Peyer's patch (tissue), 4 donors: ENCODE measurements around the gene CFAP70. TPM values are rescaled to one million over a fixed set of nuclear protein-coding genes. Genes with fewer than 3 reads are reported as not detected.

ENCODE experiments used
- DNase-seq, 3 donors: peaks; one replicate each; pipeline ENCODE4 v3.0.0-alpha.2; 2017 to 2019
- H3K27ac ChIP-seq, 4 donors: fragments of 200-600 bp; sonication (generic); one replicate each; pipeline ENCODE4 v1.5.1; 2016 to 2019
- H3K27me3 ChIP-seq, 2 donors: fragments of 200-600 bp; sonication (generic); one replicate each; pipeline ENCODE4 v1.5.1; 2019
- H3K36me3 ChIP-seq, 3 donors: fragments of 200-600 bp; sonication (generic); one replicate each; pipeline ENCODE4 v1.5.1; 2016 to 2019
- H3K4me1 ChIP-seq, 4 donors: fragments of 200-600 bp; sonication (generic); one replicate each; pipeline ENCODE4 v1.5.1; 2016 to 2019
- H3K4me3 ChIP-seq, 4 donors: fragments of 200-600 bp; sonication (generic); 1 replicate in 3 of 4; 2 replicates in 1 of 4; pipeline ENCODE4 v1.5.1; 2016 to 2019; ENCODE audit warnings: mild to moderate bottlenecking in 1 of 4
- H3K9me3 ChIP-seq, 4 donors: fragments of 200-600 bp; sonication (generic); one replicate each; pipeline ENCODE4 v1.5.1; 2016 to 2019; ENCODE audit warnings: mild to moderate bottlenecking in 1 of 4
- CTCF ChIP-seq, 6 experiments: fragments of 450-650 bp in 4 of 6; fragments of 200-600 bp in 2 of 6; sonication (generic) in 1 of 6; IDR thresholded peaks; one replicate each; pipeline ENCODE4 v1.5.1; 2017 to 2019; ENCODE audit warnings: antibody characterized with exemption in 6 of 6, mild to moderate bottlenecking in 3 of 6, moderate library complexity in 1 of 6
- POLR2A ChIP-seq, 2 donors: fragments of 450-650 bp; IDR thresholded peaks; one replicate each; pipeline ENCODE4 v1.5.1; 2017; ENCODE audit warnings: antibody characterized with exemption in 2 of 2, mild to moderate bottlenecking in 2 of 2, moderate library complexity in 2 of 2
- total RNA-seq, 4 donors: library from RNA; depleted of rRNA; stranded (reverse); fragments of >200 nt; gene quantifications; one replicate each; pipeline ENCODE4 v1.1.0, GENCODE V29; 2016

CFAP70 gene
- total RNA-seq, 4 donors from 2014 or later: 0.88 to 5.8 (median 2.5) TPM

DNA sequence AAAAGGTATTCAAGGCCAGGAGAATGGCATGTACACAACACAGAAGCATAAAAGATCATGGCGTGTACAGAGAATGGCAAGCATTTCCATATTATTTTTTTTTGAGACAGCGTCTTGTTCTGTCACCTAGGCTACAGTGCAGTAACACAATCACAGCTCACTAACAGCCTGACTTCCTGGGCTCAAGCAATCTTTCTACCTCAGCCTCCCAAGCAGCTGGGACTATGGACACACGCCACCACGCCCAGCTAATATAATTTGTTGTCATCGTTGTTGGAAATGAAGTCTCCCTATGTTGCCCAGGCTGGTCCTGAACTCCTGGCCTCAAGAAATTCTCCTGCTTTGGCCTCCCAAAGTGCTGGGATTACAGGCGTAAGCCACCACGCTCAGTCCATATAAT lies 27.9 kb upstream of the CFAP70 start:
- no peak for TF ChIP-seq POLR2A (IDR thresholded peaks at IDR 0.05)
- no peak for TF ChIP-seq CTCF (IDR thresholded peaks at IDR 0.05)
- no peaks in the 10 kb centered on the region for H3K9me3 ChIP-seq
- no peak for DNase-seq
- H3K4me1 ChIP-seq: no peaks in the 10 kb centered on the region
- no peak overlapping the region for H3K4me3 ChIP-seq
- no peaks in the 10 kb centered on the region for H3K27me3 ChIP-seq
- H3K36me3 ChIP-seq: peaks cover 0 to 91% (median 0%) of the 10 kb centered on the region in 3 donors
- no peak overlapping the region for H3K27ac ChIP-seq

DNA sequence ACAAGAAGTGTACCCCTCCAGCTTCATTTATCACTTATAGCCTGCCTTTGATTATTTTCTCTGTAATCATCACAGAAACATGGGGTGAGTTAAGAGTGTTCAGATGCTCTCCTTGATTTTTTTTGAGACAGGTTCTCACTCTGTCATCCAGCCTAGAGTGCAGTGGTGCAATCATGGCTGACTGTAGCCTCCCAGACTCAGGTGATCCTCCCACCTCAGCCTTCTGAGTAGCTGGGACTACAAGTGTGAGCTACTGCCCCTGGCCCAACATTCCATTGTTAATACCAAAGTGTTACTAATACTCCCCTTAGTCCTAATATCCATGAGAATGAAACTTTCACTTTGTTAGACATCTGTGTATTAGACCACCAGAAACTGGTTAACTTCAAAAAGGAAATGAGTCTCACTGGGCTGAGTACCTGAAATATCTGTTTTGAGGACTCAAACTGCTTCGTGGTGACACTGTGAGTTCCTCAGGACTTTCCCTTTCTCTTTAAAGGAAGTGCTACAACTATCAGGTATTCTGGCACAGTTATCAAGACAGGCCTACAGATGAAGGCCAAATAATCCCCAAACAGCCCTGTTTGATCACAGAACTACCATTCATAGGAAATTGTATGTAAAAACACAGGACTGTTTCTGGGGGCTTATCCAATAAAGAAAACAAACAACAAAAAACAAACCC lies 20.5 kb upstream of the CFAP70 start:
- Histone ChIP-seq H3K27me3 (no peaks in the 10 kb centered on the region), H3K36me3 (peaks cover 0 to 92% (median 0%) of the 10 kb centered on the region in 3 donors), H3K27ac (no peak overlapping the region), H3K4me1 (no peaks in the 10 kb centered on the region), H3K4me3 (no peak overlapping the region), H3K9me3 (no peaks in the 10 kb centered on the region)
- DNase-seq: no peak
- no peak for TF ChIP-seq CTCF (IDR thresholded peaks at IDR 0.05)
- TF ChIP-seq POLR2A (IDR thresholded peaks at IDR 0.05): no peak

- Histone ChIP-seq H3K4me3 (no peak overlapping the region), H3K27me3 (no peaks in the 10 kb centered on the region), H3K27ac (no peak overlapping the region), H3K9me3 (no peaks in the 10 kb centered on the region), H3K4me1 (no peaks in the 10 kb centered on the region), H3K36me3 (peaks cover 0 to 82% (median 0%) of the 10 kb centered on the region in 3 donors)
- no peak for TF ChIP-seq CTCF (IDR thresholded peaks at IDR 0.05)
- no peak for TF ChIP-seq POLR2A (IDR thresholded peaks at IDR 0.05)
- DNase-seq: no peak
Observed at GRCh38 chr10:73376679-73377078, 18.0 kb upstream of the CFAP70 start.

- Histone ChIP-seq H3K9me3 (no peaks in the 10 kb centered on the region), H3K4me3 (no peak overlapping the region), H3K27me3 (no peaks in the 10 kb centered on the region), H3K4me1 (no peaks in the 10 kb centered on the region), H3K27ac (no peak overlapping the region), H3K36me3 (peaks cover 0 to 56% (median 0%) of the 10 kb centered on the region in 3 donors)
- no peak for TF ChIP-seq POLR2A (IDR thresholded peaks at IDR 0.05)
- TF ChIP-seq CTCF (IDR thresholded peaks at IDR 0.05): no peak
- no peak for DNase-seq
Observed at GRCh38 chr10:73368238-73368637, 9.6 kb upstream of the CFAP70 start.

DNA sequence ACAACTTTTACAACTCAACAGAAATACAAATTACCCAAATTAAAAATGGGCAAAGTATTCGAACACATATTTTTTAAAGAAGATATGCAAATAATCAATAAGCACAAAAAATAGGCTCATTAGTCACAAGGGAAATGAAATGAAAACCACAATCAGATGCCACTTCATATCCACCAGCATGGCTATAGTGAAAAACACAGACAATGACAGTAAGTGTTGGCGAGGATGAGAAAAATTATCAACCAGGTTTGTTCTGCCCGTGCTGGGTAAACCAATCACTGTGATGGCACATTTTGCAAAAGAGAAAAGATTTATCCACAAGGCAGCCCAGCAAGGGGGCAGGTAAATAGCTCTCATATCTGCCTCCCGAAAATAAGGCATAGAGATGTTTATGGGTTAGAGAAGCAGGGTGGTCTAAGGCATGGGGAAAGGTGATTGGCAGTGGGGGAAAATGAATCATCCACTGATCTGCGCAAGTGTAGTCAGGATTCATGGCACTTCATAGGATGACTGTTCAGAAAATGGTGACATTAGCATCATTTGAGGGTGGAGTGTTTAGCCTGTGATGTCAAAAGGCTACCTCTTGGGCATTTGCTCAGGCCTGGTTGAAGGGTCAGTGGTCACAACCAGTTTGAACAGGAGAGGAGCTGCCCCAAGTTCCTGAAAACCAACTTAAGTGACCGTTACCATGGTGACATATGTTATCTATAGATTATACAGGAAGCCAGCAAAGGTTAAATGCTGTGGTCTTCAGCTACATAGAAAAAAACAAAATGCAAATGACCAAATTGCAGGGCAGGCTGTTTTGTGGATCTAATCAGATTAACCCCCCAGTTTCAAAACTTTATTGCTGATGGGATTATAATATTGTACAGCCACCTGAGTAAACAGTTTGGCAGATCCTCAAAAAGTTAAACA lies 8.0 kb upstream of the CFAP70 start:
- Histone ChIP-seq H3K27ac (no peak overlapping the region), H3K4me1 (no peaks in the 10 kb centered on the region), H3K36me3 (peaks cover 0 to 41% (median 0%) of the 10 kb centered on the region in 3 donors), H3K4me3 (no peak overlapping the region), H3K27me3 (no peaks in the 10 kb centered on the region), H3K9me3 (no peaks in the 10 kb centered on the region)
- TF ChIP-seq POLR2A (IDR thresholded peaks at IDR 0.05) (no peak), CTCF (IDR thresholded peaks at IDR 0.05) (no peak)
- no peak for DNase-seq
